H1 (cell line): ENCODE measurements around the gene ACACA. TPM values are rescaled to one million over a fixed set of nuclear protein-coding genes. Genes with fewer than 3 reads are reported as not detected.

ENCODE experiments used
- CTCF ChIA-PET: fragments of 300-600 bp; sonication (Branson Sonifier 250); formaldehyde crosslinking; loops from one replicate; lab custom pipeline; 2021; ENCODE audit not compliant: partially characterized antibody; lab: Charles Lee
- POLR2A ChIA-PET: fragments of 300-600 bp; sonication (Branson Sonifier 250); formaldehyde crosslinking; loops from one replicate; lab custom pipeline; 2021; ENCODE audit warnings: inconsistent platforms; ENCODE audit not compliant: partially characterized antibody; lab: Charles Lee
- DNase-seq, 2 experiments: peaks; one replicate each; pipeline versions ENCODE4 v3.0.0 to v3.0.0-alpha.2; 2010 to 2022; ENCODE audit warnings: low spot score in 2 of 2, low read depth in 1 of 2, mixed read lengths in 1 of 2
- FAIRE-seq: peaks from 2 replicates; lab custom pipeline; 2011; peaks lifted over from hg19 to GRCh38; lab: Jason Lieb, UNC
- H2AFZ ChIP-seq: 2 replicates; pipeline ENCODE4 v1.8.1; 2012; ENCODE audit warnings: low read length, inconsistent platforms
- H2AK5ac ChIP-seq: 2 replicates; pipeline ENCODE4 v1.6.1; 2013; ENCODE audit warnings: low read depth, low read length
- H2BK120ac ChIP-seq: replicated peaks from 2 replicates; pipeline ENCODE3; 2013; ENCODE audit warnings: low read depth, low read length, inconsistent platforms
- H2BK12ac ChIP-seq: 2 replicates; pipeline ENCODE4 v1.6.1; 2013; ENCODE audit warnings: low read depth, low read length
- H2BK15ac ChIP-seq: 2 replicates; pipeline ENCODE4 v1.6.1; 2013; ENCODE audit warnings: low read length
- H2BK20ac ChIP-seq: 2 replicates; pipeline ENCODE4 v1.6.1; 2013; ENCODE audit warnings: low read length
- H2BK5ac ChIP-seq: 2 replicates; pipeline ENCODE4 v1.6.1; 2013; ENCODE audit warnings: low read depth, low read length
- H3K14ac ChIP-seq: 2 replicates; pipeline ENCODE4 v1.6.1; 2013; ENCODE audit warnings: inconsistent platforms; ENCODE audit not compliant: insufficient read length
- H3K18ac ChIP-seq: 2 replicates; pipeline ENCODE4 v1.6.1; 2013; ENCODE audit warnings: low read length; ENCODE audit errors: extremely low read depth
- H3K23ac ChIP-seq: 2 replicates; pipeline ENCODE4 v1.6.1; 2013; ENCODE audit warnings: inconsistent platforms; ENCODE audit not compliant: insufficient read length
- H3K23me2 ChIP-seq: 2 replicates; pipeline ENCODE4 v1.6.1; 2013; ENCODE audit warnings: low read depth, low read length
- H3K27ac ChIP-seq: 2 replicates; pipeline ENCODE4 v1.6.1; 2011; ENCODE audit warnings: low read depth, low read length, inconsistent platforms
- H3K27me3 ChIP-seq, 4 experiments: replicated peaks in 1 of 4; 1 replicate in 1 of 4; 2 replicates in 3 of 4; pipeline versions ENCODE4 v1.6.1 to v1.8.1; 2011 to 2013; ENCODE audit warnings: low read length in 3 of 4, mild to moderate bottlenecking in 3 of 4, inconsistent platforms in 2 of 4, mixed read lengths in 2 of 4, moderate library complexity in 1 of 4; ENCODE audit not compliant: control insufficient read depth in 3 of 4, insufficient read depth in 3 of 4; ENCODE audit errors: extremely low read depth in 1 of 4
- H3K36me3 ChIP-seq, 4 experiments: 2 replicates each; pipeline versions ENCODE4 v1.6.1 to v1.8.1; 2011 to 2013; ENCODE audit warnings: mild to moderate bottlenecking in 4 of 4, low read length in 3 of 4, moderate library complexity in 2 of 4, control low read depth in 1 of 4, inconsistent platforms in 1 of 4; ENCODE audit not compliant: insufficient read depth in 4 of 4, control insufficient read depth in 2 of 4
- H3K4ac ChIP-seq: replicated peaks from 2 replicates; pipeline ENCODE3; 2013; ENCODE audit warnings: low read length, low read depth, mixed read lengths, inconsistent platforms; ENCODE audit not compliant: insufficient read length
- H3K4me1 ChIP-seq, 4 experiments: replicated peaks in 1 of 4; 1 replicate in 1 of 4; 2 replicates in 3 of 4; pipeline versions ENCODE4 v1.6.1 to v1.8.1; 2011 to 2013; ENCODE audit warnings: low read length in 3 of 4, inconsistent platforms in 2 of 4, mixed read lengths in 1 of 4; ENCODE audit not compliant: insufficient read depth in 4 of 4, control insufficient read depth in 3 of 4
- H3K4me2 ChIP-seq, 2 experiments: 2 replicates each; pipeline versions ENCODE4 v1.6.1 to v1.8.1; 2011 to 2013; ENCODE audit warnings: low read depth in 2 of 2, low read length in 2 of 2, control low read depth in 1 of 2, inconsistent platforms in 1 of 2, mild to moderate bottlenecking in 1 of 2; ENCODE audit not compliant: insufficient read depth in 1 of 2
- H3K4me3 ChIP-seq, 4 experiments: fragments of 200-600, 300-600 bp in 1 of 4; sonication (generic), shearing (Covaris generic), sonication (Bioruptor Twin) in 1 of 4; 2 replicates each; pipeline versions ENCODE4 v1.5.1 to v1.8.1; 2011 to 2016; ENCODE audit warnings: low read length in 4 of 4, low read depth in 3 of 4, control low read depth in 2 of 4, inconsistent platforms in 2 of 4, mild to moderate bottlenecking in 2 of 4, mixed read lengths in 1 of 4, moderate library complexity in 1 of 4; ENCODE audit not compliant: insufficient read depth in 2 of 4; ENCODE audit errors: extremely low read depth in 1 of 4
- H3K56ac ChIP-seq: replicated peaks from 2 replicates; pipeline ENCODE3; 2013; ENCODE audit warnings: low read depth, mild to moderate bottlenecking, mixed read lengths, low read length, inconsistent platforms; ENCODE audit not compliant: insufficient read length
- H3K79me1 ChIP-seq: 2 replicates; pipeline ENCODE4 v1.6.1; 2013; ENCODE audit warnings: low read depth, low read length, control low read depth
- H3K79me2 ChIP-seq, 2 experiments: 2 replicates each; pipeline versions ENCODE4 v1.6.1 to v1.8.1; 2012 to 2013; ENCODE audit warnings: low read length in 2 of 2, mild to moderate bottlenecking in 2 of 2, inconsistent platforms in 1 of 2; ENCODE audit not compliant: insufficient read depth in 2 of 2, control insufficient read depth in 1 of 2
- H3K9ac ChIP-seq, 4 experiments: replicated peaks in 1 of 4; 1 replicate in 1 of 4; 2 replicates in 3 of 4; pipeline versions ENCODE4 v1.6.1 to v1.8.1; 2011 to 2013; ENCODE audit warnings: low read depth in 3 of 4, low read length in 3 of 4, control low read depth in 2 of 4, mild to moderate bottlenecking in 2 of 4, moderate library complexity in 2 of 4, inconsistent platforms in 1 of 4; ENCODE audit errors: extremely low read depth in 1 of 4
- H3K9me3 ChIP-seq, 2 experiments: 2 replicates each; pipeline versions ENCODE4 v1.6.1 to v1.8.1; 2012 to 2013; ENCODE audit warnings: mild to moderate bottlenecking in 2 of 2, moderate library complexity in 2 of 2, control low read depth in 1 of 2, inconsistent platforms in 1 of 2, low read depth in 1 of 2, low read length in 1 of 2, mixed read lengths in 1 of 2; ENCODE audit not compliant: insufficient read depth in 2 of 2
- H4K20me1 ChIP-seq, 2 experiments: replicated peaks in 1 of 2; 2 replicates each; pipeline versions ENCODE3 to v1.8.1; 2011 to 2013; ENCODE audit warnings: inconsistent platforms in 2 of 2, low read length in 2 of 2, mild to moderate bottlenecking in 1 of 2; ENCODE audit not compliant: insufficient read depth in 2 of 2, control insufficient read depth in 1 of 2
- H4K5ac ChIP-seq: 2 replicates; pipeline ENCODE4 v1.6.1; 2013; ENCODE audit warnings: low read length, low read depth, mixed read lengths, inconsistent platforms; ENCODE audit not compliant: insufficient read length
- H4K8ac ChIP-seq: 2 replicates; pipeline ENCODE4 v1.8.0; 2013; ENCODE audit warnings: mild to moderate bottlenecking, moderate library complexity, low read length, inconsistent platforms; ENCODE audit not compliant: insufficient read depth; ENCODE audit errors: extremely low read depth
- H4K91ac ChIP-seq: replicated peaks from 2 replicates; pipeline ENCODE3; 2013; ENCODE audit warnings: low read length, mixed read lengths, inconsistent platforms; ENCODE audit not compliant: insufficient read length
- BACH1 ChIP-seq: IDR thresholded peaks from 2 replicates; pipeline ENCODE4 v1.6.1; 2012; ENCODE audit warnings: low read length, improper control_type of control experiment
- EZH2 ChIP-seq: fragments of 200-600 bp; sonication (generic); IDR thresholded peaks from 2 replicates; pipeline ENCODE4 v1.7.1; 2012; ENCODE audit warnings: low read depth, mild to moderate bottlenecking, moderate library complexity, low read length, inconsistent platforms; ENCODE audit not compliant: severe bottlenecking
- PHF8 ChIP-seq: fragments of 200-600 bp; sonication (generic); conservative IDR thresholded peaks from 2 replicates; pipeline ENCODE4 v1.7.1; 2012; ENCODE audit warnings: low read depth, mild to moderate bottlenecking, inconsistent platforms, low read length, moderate library complexity
- RXRA ChIP-seq: IDR thresholded peaks from 2 replicates; pipeline ENCODE4 v1.6.1; 2011; ENCODE audit warnings: low read depth, mild to moderate bottlenecking, low read length, moderate library complexity; ENCODE audit not compliant: insufficient read depth
- TAF1 ChIP-seq: IDR thresholded peaks from 2 replicates; pipeline ENCODE4 v1.6.1; 2011; ENCODE audit warnings: mild to moderate bottlenecking, low read depth, low read length
- TAF7 ChIP-seq: optimal IDR thresholded peaks from 2 replicates; pipeline ENCODE3; 2011; ENCODE audit warnings: low read depth, mild to moderate bottlenecking, inconsistent platforms, low read length, moderate library complexity, borderline replicate concordance
- WGBS, 2 experiments: shearing (Covaris generic) in 1 of 2; methylation state at CpG; one replicate each; pipeline versions ENCODE4 v1.1.6 to v1.1.7; 2013 to 2015; ENCODE audit warnings: low lambda C conversion rate in 2 of 2, mixed read lengths in 2 of 2, inconsistent platforms in 1 of 2, low coverage in 1 of 2, missing lambda C conversion rate in 1 of 2; ENCODE audit not compliant: insufficient replicate concordance in 2 of 2, insufficient coverage in 1 of 2, insufficient read length in 1 of 2; ENCODE audit errors: extremely low coverage in 1 of 2, missing lambda C conversion rate in 1 of 2; 5-methylcytosine and 5-hydroxymethylcytosine counted together
- polyA plus RNA-seq, 7 experiments: library from polyadenylated mRNA; depleted of rRNA in 3 of 7; stranded (reverse) in 5 of 7; unstranded in 2 of 7; fragments of >200 nt in 5 of 7; fragments of 200-250 nt in 2 of 7; gene quantifications; 1 replicate in 5 of 7; 2 replicates in 1 of 7; 4 replicates in 1 of 7; pipeline versions ENCODE4 v1.2.1 to v1.2.3, GENCODE V29; 2011 to 2013; ENCODE audit warnings: missing spikeins in 2 of 7, mixed read lengths in 2 of 7
- total RNA-seq: library from RNA; stranded (reverse); fragmentation: NEBNext Ultra II Directional; extraction: Animal tissue kit (Norgen Biotek cat#: 25700); gene quantifications from 2 replicates; pipeline ENCODE4 v1.2.1, GENCODE V29; 2021
- TF ChIP-seq, protein P1 (sequence below): IDR thresholded peaks from 2 replicates; pipeline ENCODE4 v1.6.1; 2011; ENCODE audit warnings: low read depth, mild to moderate bottlenecking, low read length; ENCODE audit not compliant: insufficient read depth
- TF ChIP-seq, protein P2 (sequence below): IDR thresholded peaks from 2 replicates; pipeline ENCODE4 v1.6.1; 2012; ENCODE audit warnings: low read length, inconsistent platforms

Gene ACACA
- total and polyA plus RNA-seq, 2 of the 8 experiments (the other 6 are each of a cell fraction or from before 2014, with no cell fraction given) = 74.0 to 160 TPM

DNA sequence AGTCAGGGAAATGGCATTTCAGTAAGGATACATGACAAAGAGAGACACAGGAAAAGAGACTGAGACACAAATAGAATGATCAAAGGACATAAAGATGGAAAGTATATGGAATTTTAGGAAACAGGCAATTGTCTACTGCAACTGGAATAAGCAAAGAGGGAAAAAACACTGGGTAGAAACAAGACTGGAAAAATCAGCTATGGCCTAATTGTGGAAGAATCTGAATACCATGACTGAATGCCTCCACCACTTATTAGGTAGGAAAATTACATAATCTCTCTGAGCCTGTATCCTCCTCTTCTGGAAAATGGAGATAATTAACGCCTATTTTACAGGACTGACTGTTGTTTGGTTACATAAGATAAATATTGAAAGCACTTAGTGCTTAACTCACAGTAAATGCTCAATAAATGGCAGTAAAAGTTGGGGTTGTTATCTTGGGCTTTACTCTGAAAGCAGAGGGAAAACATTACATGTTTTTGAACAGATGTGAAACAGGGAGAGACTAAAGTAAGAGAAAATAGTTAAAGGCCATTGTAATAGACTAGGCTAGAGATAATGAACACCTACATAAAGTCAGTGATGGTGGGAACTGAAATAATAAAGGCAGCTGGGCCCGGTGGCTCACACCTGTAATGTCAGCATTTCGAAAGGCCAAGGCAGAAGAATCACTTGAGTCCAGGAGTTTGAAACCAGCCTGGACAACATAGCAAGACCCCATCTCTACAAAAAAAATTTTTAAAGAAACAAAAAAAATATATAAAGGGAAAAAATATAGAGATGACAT lies 94.3 kb downstream of the ACACA start:
- POLR2A ChIA-PET = interaction anchor here (1.1 kb wide), 1 partner anchor 46 kb away, joined by 4 read pairs; no protein-coding TSS in a partner anchor
- Histone ChIP-seq H2BK120ac (no peak overlapping the region), H3K4me2 (no peak overlapping the region), H3K23ac (no peak overlapping the region), H3K4me1 (no peaks in the 10 kb centered on the region), H3K36me3 (peaks cover 0 to 4% (median 1%) of the 10 kb centered on the region in 4 experiments; a peak in 3 of 8 replicates), H3K4ac (no peak overlapping the region), H3K79me1 (peaks cover 4% of the 10 kb centered on the region; the same call in 1 of the 2 replicates), H3K18ac (no peak overlapping the region), H3K56ac (no peak overlapping the region), H4K8ac (no peak overlapping the region), H3K9me3 (no peaks in the 10 kb centered on the region), H3K14ac (no peak overlapping the region), H2BK15ac (no peak overlapping the region), H3K9ac (no peak overlapping the region), H2BK5ac (no peak overlapping the region), H3K27me3 (no peaks in the 10 kb centered on the region), H4K91ac (no peak overlapping the region), H3K4me3 (no peak overlapping the region), H2BK12ac (no peak overlapping the region), H3K79me2 (peaks cover 0 to 44% of the 10 kb centered on the region in 2 experiments; a peak in 2 of 4 replicates), H3K27ac (no peak overlapping the region), H4K5ac (no peak overlapping the region), H2BK20ac (no peak overlapping the region), H3K23me2 (no peaks in the 10 kb centered on the region), H2AFZ (no peak overlapping the region), H4K20me1 (peaks cover 0 to 2% of the 10 kb centered on the region in 2 experiments), H2AK5ac (no peak overlapping the region)
- 93% methylated on average over 3 of the region's 3 CpGs; no CpG with 5 or more reads in 1 of the 2 experiments for WGBS, 2 experiments
- CTCF ChIA-PET = interaction anchor here (1.2 kb wide), 1 partner anchor 13 kb away, joined by 5 read pairs; no protein-coding TSS in a partner anchor
- no peak for FAIRE-seq
- no peak for DNase-seq
- TF ChIP-seq, protein P1, sequence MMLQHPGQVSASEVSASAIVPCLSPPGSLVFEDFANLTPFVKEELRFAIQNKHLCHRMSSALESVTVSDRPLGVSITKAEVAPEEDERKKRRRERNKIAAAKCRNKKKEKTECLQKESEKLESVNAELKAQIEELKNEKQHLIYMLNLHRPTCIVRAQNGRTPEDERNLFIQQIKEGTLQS = no peak
- TF ChIP-seq EZH2 (no peak), BACH1 (no peak), TAF7 (no peak), TAF1 (no peak), RXRA (no peak), PHF8 (no peak)
- TF ChIP-seq, protein P2, sequence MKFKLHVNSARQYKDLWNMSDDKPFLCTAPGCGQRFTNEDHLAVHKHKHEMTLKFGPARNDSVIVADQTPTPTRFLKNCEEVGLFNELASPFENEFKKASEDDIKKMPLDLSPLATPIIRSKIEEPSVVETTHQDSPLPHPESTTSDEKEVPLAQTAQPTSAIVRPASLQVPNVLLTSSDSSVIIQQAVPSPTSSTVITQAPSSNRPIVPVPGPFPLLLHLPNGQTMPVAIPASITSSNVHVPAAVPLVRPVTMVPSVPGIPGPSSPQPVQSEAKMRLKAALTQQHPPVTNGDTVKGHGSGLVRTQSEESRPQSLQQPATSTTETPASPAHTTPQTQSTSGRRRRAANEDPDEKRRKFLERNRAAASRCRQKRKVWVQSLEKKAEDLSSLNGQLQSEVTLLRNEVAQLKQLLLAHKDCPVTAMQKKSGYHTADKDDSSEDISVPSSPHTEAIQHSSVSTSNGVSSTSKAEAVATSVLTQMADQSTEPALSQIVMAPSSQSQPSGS = no peak
